Activated CD8-positive, alpha-beta T cell treated with anti-CD3 and anti-CD28 coated beads for 36 hours (primary cell): ENCODE measurements around the gene HEY2. TPM values are rescaled to one million over a fixed set of nuclear protein-coding genes. Genes with fewer than 3 reads are reported as not detected.

Experiments used
- ATAC-seq: fragments of 200-7000 bp; cut with Tn5 transposase; one replicate; pipeline ENCODE4 v1.10.0; 2021; ENCODE audit warnings: mild to moderate bottlenecking, moderate library complexity
- CTCF ChIA-PET: fragments of 350-600 bp; sonication (Branson Sonifier 250); formaldehyde crosslinking; loops from one replicate; lab custom pipeline; 2021; ENCODE audit warnings: antibody characterized with exemption; lab: Charles Lee
- POLR2A ChIA-PET: fragments of 350-600 bp; sonication (Branson Sonifier 250); formaldehyde crosslinking; loops from one replicate; lab custom pipeline; 2021; ENCODE audit warnings: antibody characterized with exemption; lab: Charles Lee
- DNase-seq: peaks from one replicate; pipeline ENCODE4 v3.0.0-alpha.2; 2020
- H3K27ac Mint-ChIP-seq: one replicate; pipeline ENCODE4 v1.8.0; 2021; ENCODE audit warnings: mild to moderate bottlenecking, mixed read lengths
- H3K27me3 Mint-ChIP-seq: one replicate; pipeline ENCODE4 v1.8.0; 2021; ENCODE audit warnings: mixed read lengths
- H3K36me3 Mint-ChIP-seq: one replicate; pipeline ENCODE4 v1.8.0; 2021; ENCODE audit warnings: low read depth, mixed read lengths
- H3K4me1 Mint-ChIP-seq: one replicate; pipeline ENCODE4 v1.8.0; 2021; ENCODE audit warnings: low read depth, mixed read lengths
- H3K4me3 Mint-ChIP-seq: one replicate; pipeline ENCODE4 v1.8.0; 2021; ENCODE audit warnings: mild to moderate bottlenecking, moderate library complexity, mixed read lengths
- H3K9me3 Mint-ChIP-seq: one replicate; pipeline ENCODE4 v1.8.0; 2021; ENCODE audit warnings: mixed read lengths
- intact Hi-C: fragments of 100-400 bp; cut with micrococcal nuclease; formaldehyde crosslinking; loops from one replicate; pipeline ENCODE4 v1.10.0; 2022
- total RNA-seq, 2 experiments: library from RNA; stranded (reverse); gene quantifications; one replicate each; pipeline ENCODE4 v1.2.3, GENCODE V29; 2021
- TF ChIP-seq, protein P1 (sequence below): fragments of 200-600 bp; IDR thresholded peaks from one replicate; pipeline ENCODE4 v1.8.0; 2022; ENCODE audit warnings: antibody characterized with exemption, mild to moderate bottlenecking

HEY2 gene
- total RNA-seq, 2 experiments from 2014 or later: not detected

DNA sequence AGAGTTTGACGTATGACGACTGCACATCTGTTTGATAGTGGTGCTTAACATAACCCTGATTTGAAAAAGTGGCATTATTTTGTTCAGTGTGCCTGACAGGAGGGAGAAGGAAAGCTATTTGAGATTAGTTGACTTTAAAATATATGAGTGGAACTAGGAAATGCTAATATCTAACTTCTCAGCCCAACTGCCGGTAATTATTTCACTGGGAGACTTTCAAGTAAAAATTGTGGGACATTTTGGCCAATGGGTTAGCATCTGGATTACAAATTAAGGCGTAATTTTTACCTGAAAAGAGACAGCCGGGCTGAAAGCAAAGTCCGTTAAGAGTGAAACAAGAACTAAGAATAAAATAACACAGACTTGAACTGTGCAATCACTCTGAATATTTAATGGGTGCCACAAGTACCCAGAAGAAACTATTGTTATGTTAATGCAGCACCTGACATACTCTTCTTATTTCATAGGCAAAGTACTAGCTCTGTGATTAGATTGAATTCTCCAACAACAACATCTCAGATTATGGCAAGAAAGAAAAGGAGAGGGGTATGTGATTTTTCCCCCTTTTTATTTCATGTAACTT is 2.0 kb downstream of the HEY2 start:
- ChIA-PET CTCF (interaction anchor here (1.3 to 2.2 kb wide), 4 partner anchors 9 to 441 kb away, joined by 3 to 23 read pairs (median 8); no protein-coding TSS in a partner anchor), POLR2A (no interaction called here)
- Mint-ChIP-seq H3K27me3 (peaks cover 48% of the 10 kb centered on the region), H3K36me3 (no peaks in the 10 kb centered on the region), H3K27ac (no peak overlapping the region), H3K4me3 (no peak overlapping the region), H3K9me3 (no peaks in the 10 kb centered on the region), H3K4me1 (peaks cover 23% of the 10 kb centered on the region)
- TF ChIP-seq, protein P1, sequence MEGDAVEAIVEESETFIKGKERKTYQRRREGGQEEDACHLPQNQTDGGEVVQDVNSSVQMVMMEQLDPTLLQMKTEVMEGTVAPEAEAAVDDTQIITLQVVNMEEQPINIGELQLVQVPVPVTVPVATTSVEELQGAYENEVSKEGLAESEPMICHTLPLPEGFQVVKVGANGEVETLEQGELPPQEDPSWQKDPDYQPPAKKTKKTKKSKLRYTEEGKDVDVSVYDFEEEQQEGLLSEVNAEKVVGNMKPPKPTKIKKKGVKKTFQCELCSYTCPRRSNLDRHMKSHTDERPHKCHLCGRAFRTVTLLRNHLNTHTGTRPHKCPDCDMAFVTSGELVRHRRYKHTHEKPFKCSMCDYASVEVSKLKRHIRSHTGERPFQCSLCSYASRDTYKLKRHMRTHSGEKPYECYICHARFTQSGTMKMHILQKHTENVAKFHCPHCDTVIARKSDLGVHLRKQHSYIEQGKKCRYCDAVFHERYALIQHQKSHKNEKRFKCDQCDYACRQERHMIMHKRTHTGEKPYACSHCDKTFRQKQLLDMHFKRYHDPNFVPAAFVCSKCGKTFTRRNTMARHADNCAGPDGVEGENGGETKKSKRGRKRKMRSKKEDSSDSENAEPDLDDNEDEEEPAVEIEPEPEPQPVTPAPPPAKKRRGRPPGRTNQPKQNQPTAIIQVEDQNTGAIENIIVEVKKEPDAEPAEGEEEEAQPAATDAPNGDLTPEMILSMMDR: no peak
- no peak for DNase-seq
- intact Hi-C loops: no loop called here
- no peak for ATAC-seq

DNA sequence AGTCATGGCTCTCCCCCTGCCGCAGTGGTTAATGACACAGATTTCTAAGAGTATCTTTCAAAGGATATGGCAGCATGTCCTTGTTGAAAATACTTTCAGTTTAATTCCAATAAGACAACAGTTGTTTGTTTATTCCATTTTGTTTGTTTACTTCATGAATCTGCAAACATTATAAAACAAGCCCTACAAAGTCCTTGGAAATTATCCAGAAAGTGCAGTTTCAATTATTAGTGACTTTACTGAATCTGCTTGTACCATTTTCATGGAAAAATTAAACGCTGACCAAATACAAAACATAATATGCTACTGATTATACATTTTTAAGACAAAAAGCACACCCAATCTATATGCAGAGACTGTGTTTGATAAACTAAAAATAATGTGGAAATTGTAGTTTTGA is 3.3 kb downstream of the HEY2 start:
- DNase-seq: no peak
- peaks cover 43% of the 10 kb centered on the region for H3K27me3 Mint-ChIP-seq
- ATAC-seq: no peak
- intact Hi-C loops: no loop called here
- TF ChIP-seq, protein P1: no peak
- no peak overlapping the region for H3K4me3 Mint-ChIP-seq
- H3K36me3 Mint-ChIP-seq: no peaks in the 10 kb centered on the region
- H3K9me3 Mint-ChIP-seq: no peaks in the 10 kb centered on the region
- ChIA-PET CTCF (interaction anchor here (0.6 to 2.4 kb wide), 17 partner anchors 11 to 452 kb away, joined by 3 to 44 read pairs (median 5); partner anchors contain the start of genes HDDC2, HINT3 and NCOA7), POLR2A (no interaction called here)
- peaks cover 15% of the 10 kb centered on the region for H3K4me1 Mint-ChIP-seq
- H3K27ac Mint-ChIP-seq: no peak overlapping the region

DNA sequence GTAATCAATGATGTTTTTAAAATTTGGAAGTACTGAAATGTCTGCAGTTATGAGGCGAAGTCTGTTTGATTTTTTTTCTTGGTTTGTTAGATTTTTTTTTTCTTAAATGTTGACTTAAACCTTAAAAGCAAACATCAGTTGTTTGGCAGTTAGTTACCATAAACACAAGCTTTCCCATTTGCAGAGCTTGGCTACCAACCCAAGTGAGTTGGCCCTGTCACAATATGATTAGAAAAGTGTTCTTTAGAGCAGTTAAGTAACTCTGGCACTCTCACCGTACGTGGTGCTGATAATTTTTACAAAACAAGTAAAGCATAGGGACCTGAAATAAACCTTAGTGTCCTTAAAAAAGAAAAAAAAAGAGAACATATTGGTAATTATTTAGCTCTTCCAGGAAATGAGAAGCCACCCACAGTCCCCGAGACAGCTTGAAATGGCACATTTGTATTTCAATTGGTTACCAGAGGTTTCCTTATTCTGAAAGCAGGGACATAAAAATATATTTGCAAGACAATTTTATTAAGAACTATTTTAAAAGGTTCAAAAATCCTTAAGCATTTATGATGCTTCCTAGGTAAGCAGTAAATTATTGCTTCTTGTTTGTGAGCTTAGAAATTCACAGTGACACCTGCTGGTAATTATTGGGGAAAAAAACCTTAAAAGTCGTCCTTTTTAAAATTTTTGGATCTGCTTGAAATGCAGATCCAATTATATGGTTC is 3.9 kb downstream of the HEY2 start:
- no peak overlapping the region for H3K4me3 Mint-ChIP-seq
- no peaks in the 10 kb centered on the region for H3K9me3 Mint-ChIP-seq
- intact Hi-C loops: no loop called here
- H3K36me3 Mint-ChIP-seq: no peaks in the 10 kb centered on the region
- ChIA-PET CTCF (interaction anchor here (0.6 to 2.4 kb wide), 19 partner anchors 9 to 453 kb away, joined by 3 to 44 read pairs (median 4); partner anchors contain the start of genes HDDC2, HINT3 and NCOA7), POLR2A (no interaction called here)
- H3K27ac Mint-ChIP-seq: no peak overlapping the region
- H3K27me3 Mint-ChIP-seq: peaks cover 39% of the 10 kb centered on the region
- H3K4me1 Mint-ChIP-seq: peaks cover 13% of the 10 kb centered on the region
- TF ChIP-seq, protein P1: peak; percentile 70
- no peak for ATAC-seq
- DNase-seq: no peak

DNA sequence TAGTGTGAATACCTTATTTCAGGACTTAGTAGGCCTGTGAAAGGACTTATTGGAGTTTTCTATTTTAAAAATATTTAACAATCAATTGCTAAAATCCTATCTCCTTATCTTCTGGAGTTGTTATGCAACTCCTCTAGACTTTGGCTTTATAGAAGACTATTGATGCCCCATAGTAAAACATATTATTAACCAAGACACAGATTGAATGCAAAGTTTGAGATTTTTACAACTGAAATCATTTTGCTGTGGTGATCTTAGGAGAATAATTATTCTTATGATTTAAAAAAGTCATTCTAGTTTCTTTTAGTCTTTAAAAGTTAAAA is 4.5 kb downstream of the HEY2 start:
- no peaks in the 10 kb centered on the region for H3K9me3 Mint-ChIP-seq
- TF ChIP-seq, protein P1: peak; percentile 8

More for the DNA sequence above, 4.5 kb downstream of the HEY2 start:
- Mint-ChIP-seq H3K4me3 (no peak overlapping the region), H3K4me1 (peaks cover 11% of the 10 kb centered on the region), H3K36me3 (no peaks in the 10 kb centered on the region), H3K27me3 (peaks cover 35% of the 10 kb centered on the region), H3K27ac (no peak overlapping the region)
- no peak for ATAC-seq
- DNase-seq: no peak
- CTCF ChIA-PET: interaction anchor here (0.8 to 2.4 kb wide), 19 partner anchors 9 to 454 kb away, joined by 3 to 44 read pairs (median 5); partner anchors contain the start of genes HDDC2, HINT3 and NCOA7
- intact Hi-C loops: loop anchor here (2.0 kb wide), 1 partner anchor 443 kb away; no protein-coding TSS in a partner anchor
- POLR2A ChIA-PET: interaction anchor here (0.6 kb wide), 1 partner anchor 161 kb away, joined by 3 read pairs; no protein-coding TSS in a partner anchor
